ENCODE data around the gene DSE.

- TF ChIP-seq CTCF (IDR thresholded peaks at IDR 0.05): no peak
- TF ChIP-seq POLR2AphosphoS5 (IDR thresholded peaks at IDR 0.05; ENCODE audit: low read depth, low read length): no peak
Measured at GRCh38 chr6:116471531-116471930, 100.8 kb downstream of the DSE start.

All from Panc1 (cell line).